Colonic mucosa (tissue), 4 donors: Measurements from ENCODE around the gene CNTN4. TPM values are rescaled to one million over a fixed set of nuclear protein-coding genes. Genes with fewer than 3 reads are reported as not detected.

Experiments used
- DNase-seq: peaks from one replicate; pipeline ENCODE4 v3.0.0-alpha.2; 2020
- H3K27ac ChIP-seq: fragments of 200-600 bp; one replicate; pipeline ENCODE4 v1.8.0; 2021
- H3K27me3 ChIP-seq: fragments of 200-600 bp; one replicate; pipeline ENCODE4 v1.8.0; 2021
- H3K36me3 ChIP-seq: fragments of 200-600 bp; one replicate; pipeline ENCODE4 v1.8.0; 2021
- H3K4me1 ChIP-seq: fragments of 200-600 bp; one replicate; pipeline ENCODE4 v1.8.0; 2021; ENCODE audit warnings: mild to moderate bottlenecking
- H3K4me3 ChIP-seq: fragments of 200-600 bp; one replicate; pipeline ENCODE4 v1.8.0; 2021
- H3K9ac ChIP-seq, 2 donors: one replicate each; pipeline ENCODE4 v1.7.0; 2013; ENCODE audit warnings: control low read depth in 2 of 2, low read depth in 2 of 2, low read length in 2 of 2
- H3K9me3 ChIP-seq: fragments of 200-600 bp; one replicate; pipeline ENCODE4 v1.8.0; 2021
- CTCF ChIP-seq: fragments of 200-600 bp; IDR thresholded peaks from one replicate; pipeline ENCODE4 v1.8.0; 2022; ENCODE audit warnings: antibody characterized with exemption, mild to moderate bottlenecking
- intact Hi-C: fragments of 100-400 bp; cut with DNase I; formaldehyde crosslinking; loops from one replicate; pipeline ENCODE4 v1.14.1; 2022
- total RNA-seq, 2 donors: library from RNA; stranded (reverse); fragmentation: NEBNext Ultra II Directional in 1 of 2; extraction: Animal tissue kit (Norgen Biotek cat#: 25700) in 1 of 2; gene quantifications; one replicate each; pipeline ENCODE4 v1.2.1, GENCODE V29; 2021
- donor health status: healthy.
- donor health status: DM: no; HTN: no; CAD: no.
- donor health status: DM: no; HTN: no; CAD: no.

The CNTN4 gene
- total RNA-seq, 2 donors from 2014 or later, result 8.2 to 19.1 TPM

GRCh38 chr3:2923390-2923789, 824.7 kb downstream of the CNTN4 start:
- intact Hi-C loops, result no loop called here
- Histone ChIP-seq H3K9ac (no peak overlapping the region), H3K27ac (no peak overlapping the region), H3K4me3 (no peak overlapping the region), H3K36me3 (no peaks in the 10 kb centered on the region), H3K4me1 (no peaks in the 10 kb centered on the region), H3K27me3 (no peaks in the 10 kb centered on the region), H3K9me3 (no peaks in the 10 kb centered on the region)
- DNase-seq, result no peak
- no peak for TF ChIP-seq CTCF

- TF ChIP-seq CTCF, result no peak
- no peak overlapping the region for H3K27ac ChIP-seq
- intact Hi-C loops, result no loop called here
- no peaks in the 10 kb centered on the region for H3K9me3 ChIP-seq
- no peak overlapping the region for H3K9ac ChIP-seq
- H3K4me3 ChIP-seq, result no peak overlapping the region
- no peaks in the 10 kb centered on the region for H3K4me1 ChIP-seq
- no peaks in the 10 kb centered on the region for H3K36me3 ChIP-seq
- no peak for DNase-seq
- no peaks in the 10 kb centered on the region for H3K27me3 ChIP-seq
Measured at GRCh38 chr3:2927259-2927658, 828.6 kb downstream of the CNTN4 start.

GRCh38 chr3:2929574-2929973, 830.9 kb downstream of the CNTN4 start:
- intact Hi-C loops, result no loop called here
- H3K9ac ChIP-seq, result no peak overlapping the region
- H3K36me3 ChIP-seq, result no peaks in the 10 kb centered on the region
- H3K9me3 ChIP-seq, result no peaks in the 10 kb centered on the region
- no peak for DNase-seq
- no peak for TF ChIP-seq CTCF
- no peaks in the 10 kb centered on the region for H3K4me1 ChIP-seq
- no peak overlapping the region for H3K27ac ChIP-seq
- no peaks in the 10 kb centered on the region for H3K27me3 ChIP-seq
- no peak overlapping the region for H3K4me3 ChIP-seq

- Histone ChIP-seq H3K4me3 (no peak overlapping the region), H3K36me3 (no peaks in the 10 kb centered on the region), H3K27ac (no peak overlapping the region), H3K4me1 (no peaks in the 10 kb centered on the region), H3K9ac (no peak overlapping the region), H3K9me3 (no peaks in the 10 kb centered on the region), H3K27me3 (no peaks in the 10 kb centered on the region)
- TF ChIP-seq CTCF, result no peak
- intact Hi-C loops, result no loop called here
- no peak for DNase-seq
Measured at GRCh38 chr3:2931265-2931664, 832.6 kb downstream of the CNTN4 start.

- Histone ChIP-seq H3K36me3 (no peaks in the 10 kb centered on the region), H3K27me3 (no peaks in the 10 kb centered on the region), H3K4me1 (no peaks in the 10 kb centered on the region), H3K4me3 (no peak overlapping the region), H3K27ac (no peak overlapping the region), H3K9me3 (no peaks in the 10 kb centered on the region), H3K9ac (no peak overlapping the region)
- intact Hi-C loops, result no loop called here
- no peak for DNase-seq
- no peak for TF ChIP-seq CTCF
Measured at GRCh38 chr3:2934541-2934940, 835.9 kb downstream of the CNTN4 start.

- Histone ChIP-seq H3K9me3 (no peaks in the 10 kb centered on the region), H3K9ac (no peak overlapping the region), H3K36me3 (no peaks in the 10 kb centered on the region), H3K4me3 (no peak overlapping the region), H3K27ac (no peak overlapping the region), H3K27me3 (no peaks in the 10 kb centered on the region), H3K4me1 (no peaks in the 10 kb centered on the region)
- intact Hi-C loops, result no loop called here
- no peak for TF ChIP-seq CTCF
- no peak for DNase-seq
Measured at GRCh38 chr3:2937055-2937454, 838.4 kb downstream of the CNTN4 start.
